GM21447 (cell line): Measurements from ENCODE around the gene TSEN54.

Experiments used
- ATAC-seq: cut with Tn5 transposase; IDR thresholded peaks from one replicate; pipeline ENCODE4 v1.9.1; 2021; ENCODE audit not compliant: unreplicated experiment

The TSEN54 gene

GRCh38 chr17:75561927-75562603, 45.7 kb downstream of the TSEN54 start:
- no peak for ATAC-seq

- ATAC-seq: no peak
These were observed 46.9 kb downstream of the TSEN54 start for GRCh38 chr17:75563063-75563758.

DNA sequence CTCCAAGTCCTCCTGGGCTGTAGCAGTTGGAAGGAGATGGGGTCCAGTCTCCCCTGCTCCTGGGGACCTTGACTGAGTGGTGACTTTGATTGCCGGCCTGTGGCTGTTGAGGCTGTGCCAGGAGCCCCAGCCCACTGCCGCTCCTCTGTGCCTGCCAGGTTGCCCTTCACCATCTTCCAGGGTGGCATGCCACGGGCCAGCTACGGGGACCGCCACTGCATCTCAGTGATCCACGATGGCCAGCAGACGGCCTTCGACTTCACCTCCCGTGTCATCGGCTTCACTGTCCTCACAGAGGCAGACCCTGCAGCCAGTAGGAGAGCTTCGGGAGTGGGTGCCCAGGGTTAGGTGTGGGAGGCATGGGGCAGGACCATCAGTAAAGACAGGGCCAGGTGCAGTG, 47.9 kb downstream of the TSEN54 start:
- ATAC-seq: no peak

- no peak for ATAC-seq
These were observed 48.7 kb downstream of the TSEN54 start for GRCh38 chr17:75565066-75565465.

DNA sequence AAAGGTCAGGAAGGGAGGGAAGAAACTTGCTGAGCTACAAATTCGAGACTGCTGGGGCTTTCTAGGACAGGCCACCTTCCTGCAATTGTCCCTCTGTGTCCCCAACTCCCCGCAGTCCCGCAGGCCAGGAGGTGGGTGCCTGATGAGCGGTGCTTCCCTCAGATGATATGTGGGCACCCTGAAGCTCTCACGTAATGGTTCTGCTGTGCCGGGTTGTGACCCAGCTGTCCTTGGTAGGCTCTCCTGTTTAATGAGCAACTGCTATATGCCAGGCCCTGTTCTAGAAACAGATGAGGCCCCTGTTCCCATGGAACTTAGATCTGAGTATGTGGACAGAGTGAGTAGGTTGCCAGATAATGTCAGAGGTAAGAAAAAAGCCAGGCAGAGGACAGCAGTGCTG, 49.3 kb downstream of the TSEN54 start:
- no peak for ATAC-seq

- no peak for ATAC-seq
These were observed 50.1 kb downstream of the TSEN54 start for GRCh38 chr17:75566416-75566815.

GRCh38 chr17:75566834-75567233, 50.5 kb downstream of the TSEN54 start:
- no peak for ATAC-seq

- no peak for ATAC-seq
These were observed 52.3 kb downstream of the TSEN54 start for GRCh38 chr17:75568412-75569255.

DNA sequence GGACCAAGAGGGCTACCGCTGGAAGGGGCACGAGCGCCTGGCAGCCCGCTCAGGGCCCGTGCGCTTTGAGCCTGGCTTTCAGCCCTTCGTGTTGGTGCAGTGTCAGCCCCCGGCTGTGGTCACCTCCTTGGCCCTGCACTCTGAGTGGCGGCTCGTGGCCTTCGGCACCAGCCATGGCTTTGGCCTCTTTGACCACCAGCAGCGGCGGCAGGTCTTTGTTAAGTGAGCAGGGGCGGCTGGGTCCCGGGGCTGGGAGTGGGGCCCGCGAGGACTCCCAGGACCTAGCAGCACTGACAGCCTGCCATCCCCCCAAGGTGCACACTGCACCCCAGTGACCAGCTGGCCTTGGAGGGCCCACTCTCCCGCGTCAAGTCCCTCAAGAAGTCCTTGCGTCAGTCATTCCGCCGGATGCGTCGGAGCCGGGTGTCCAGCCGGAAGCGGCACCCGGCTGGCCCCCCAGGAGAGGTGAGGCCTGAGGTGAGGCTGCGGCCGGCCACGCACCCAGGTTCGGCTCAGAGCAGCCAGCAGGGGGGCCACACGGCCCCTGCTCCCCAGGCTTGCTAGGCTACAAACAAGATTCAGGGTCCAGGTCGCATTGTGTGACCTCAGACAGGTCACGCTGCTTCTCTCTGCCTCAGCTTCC, 53.8 kb downstream of the TSEN54 start:
- no peak for ATAC-seq

- no peak for ATAC-seq
These were observed 54.4 kb downstream of the TSEN54 start for GRCh38 chr17:75570772-75571171.

- ATAC-seq: peak; percentile 74
These were observed 55.0 kb downstream of the TSEN54 start for GRCh38 chr17:75571197-75571884.

DNA sequence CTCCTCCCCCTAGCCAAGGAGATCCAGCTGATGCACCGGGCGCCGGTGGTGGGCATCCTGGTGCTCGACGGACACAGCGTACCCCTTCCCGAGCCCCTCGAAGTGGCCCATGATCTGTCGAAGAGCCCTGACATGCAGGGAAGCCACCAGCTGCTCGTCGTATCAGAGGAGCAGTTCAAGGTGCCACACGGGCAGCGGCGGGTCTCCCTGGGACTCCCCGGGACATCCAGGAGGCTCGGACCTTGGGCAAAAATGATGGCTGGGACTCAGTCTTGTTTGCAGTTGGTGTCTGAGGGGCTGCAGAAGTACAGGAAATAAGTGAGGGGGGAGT, 55.5 kb downstream of the TSEN54 start:
- no peak for ATAC-seq

DNA sequence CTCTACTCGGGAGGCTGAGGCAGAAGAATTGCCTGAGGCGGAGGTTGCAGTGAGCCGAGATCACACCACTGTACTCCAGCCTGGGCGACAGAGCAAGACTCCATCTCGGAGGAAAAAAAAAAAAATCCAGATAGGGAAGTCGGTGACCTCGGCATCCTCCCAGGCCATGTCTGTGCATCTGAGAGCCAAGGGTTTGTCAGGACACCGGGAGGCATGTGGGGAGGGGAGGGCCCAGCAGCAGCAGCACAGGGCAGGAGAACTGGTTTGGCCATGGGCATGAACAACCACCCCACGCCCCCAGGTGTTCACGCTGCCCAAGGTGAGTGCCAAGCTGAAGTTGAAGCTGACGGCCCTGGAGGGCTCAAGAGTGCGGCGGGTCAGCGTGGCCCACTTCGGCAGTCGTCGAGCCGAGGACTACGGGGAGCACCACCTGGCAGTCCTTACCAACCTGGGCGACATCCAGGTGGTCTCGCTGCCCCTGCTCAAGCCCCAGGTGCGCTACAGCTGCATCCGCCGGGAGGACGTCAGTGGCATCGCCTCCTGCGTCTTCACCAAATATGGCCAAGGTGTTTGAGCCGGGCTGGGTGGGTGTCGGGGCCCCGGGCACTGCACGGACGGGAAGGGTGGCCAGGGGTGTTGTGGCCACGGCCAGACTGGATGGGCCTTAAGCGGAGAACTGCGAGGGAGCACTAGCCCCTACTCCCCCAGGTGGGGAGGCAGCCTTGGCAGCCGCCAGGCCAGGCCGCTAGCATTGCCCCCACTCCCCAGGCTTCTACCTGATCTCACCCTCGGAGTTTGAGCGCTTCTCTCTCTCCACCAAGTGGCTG, 56.6 kb downstream of the TSEN54 start:
- ATAC-seq: no peak

DNA sequence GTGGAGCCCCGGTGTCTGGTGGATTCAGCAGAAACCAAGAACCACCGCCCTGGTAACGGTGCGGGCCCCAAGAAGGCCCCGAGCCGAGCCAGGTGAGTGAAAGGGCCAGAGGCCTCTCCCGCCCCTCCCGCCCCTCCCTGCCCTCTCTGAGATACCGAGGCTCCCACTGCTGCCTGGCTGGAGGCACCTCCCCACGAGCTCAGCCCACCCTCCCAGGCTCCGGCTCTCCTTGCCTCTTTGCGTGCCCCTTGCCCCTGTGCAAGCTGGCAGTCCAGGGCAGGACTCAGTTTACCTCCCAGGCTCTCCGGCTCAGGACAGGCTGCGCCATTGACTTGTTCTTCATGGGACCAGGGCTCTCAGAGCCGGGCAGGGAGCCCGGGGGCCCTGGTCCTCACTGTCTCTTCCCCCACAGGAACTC, 57.2 kb downstream of the TSEN54 start:
- ATAC-seq: no peak

- no peak for ATAC-seq
These were observed 57.7 kb downstream of the TSEN54 start for GRCh38 chr17:75573994-75574393.
